GM23338 (cell line): ENCODE results near the gene INPP4A.

Source experiments
- CREB1 ChIP-seq: fragments of 250-450 bp; sonication (Bioruptor Pico); IDR thresholded peaks from 2 replicates; pipeline ENCODE4 v1.5.0; 2020; ENCODE audit warnings: low read depth, mild to moderate bottlenecking, moderate library complexity
- CTCF ChIP-seq, 2 experiments: fragments of 200-600 bp in 1 of 2; sonication (generic) in 1 of 2; conservative IDR thresholded peaks; 2 replicates each; pipeline versions ENCODE4 v1.5.1 to v1.6.1; 2016 to 2017; ENCODE audit warnings: antibody characterized with exemption in 2 of 2, low read depth in 2 of 2, mild to moderate bottlenecking in 2 of 2, moderate library complexity in 1 of 2
- EZH2 ChIP-seq: fragments of 200-600 bp; sonication (generic); IDR thresholded peaks from one replicate; pipeline ENCODE4 v1.8.0; 2017; ENCODE audit warnings: antibody characterized with exemption, mild to moderate bottlenecking, low read depth; ENCODE audit not compliant: unreplicated experiment
- EZH2phosphoT487 ChIP-seq: fragments of 200-600 bp; sonication (generic); IDR thresholded peaks from one replicate; pipeline ENCODE4 v1.8.1; 2018; ENCODE audit warnings: antibody characterized with exemption; ENCODE audit not compliant: unreplicated experiment
- JUNB ChIP-seq: IDR thresholded peaks from one replicate; pipeline ENCODE4 v1.6.1; 2016; ENCODE audit warnings: antibody characterized with exemption; ENCODE audit not compliant: unreplicated experiment

- no peak for TF ChIP-seq CTCF (conservative IDR thresholded peaks at IDR 0.05; ENCODE audit: low read depth in 2 of 2)
- no peak for TF ChIP-seq CREB1 (CRISPR knock-in tag)
- no peak for TF ChIP-seq EZH2
- no peak for TF ChIP-seq EZH2phosphoT487
- TF ChIP-seq JUNB: no peak
These were observed 35.9 kb downstream of the INPP4A start for GRCh38 chr2:98480598-98480997.
